Sigmoid colon (tissue), 7 donors: ENCODE data around the gene NGDN. TPM values are rescaled to one million over a fixed set of nuclear protein-coding genes. Genes with fewer than 3 reads are reported as not detected.
A peak's percentile ranks its signal among the peaks of the same experiment; 100 is the strongest.

ENCODE experiments used
- DNase-seq: peaks from one replicate; pipeline ENCODE4 v3.0.0-alpha.2; 2019
- H3K27ac ChIP-seq, 4 donors: fragments of 200-600 bp; sonication (generic); one replicate each; pipeline ENCODE4 v1.5.1; 2016 to 2019; ENCODE audit warnings: mild to moderate bottlenecking in 1 of 4
- H3K27me3 ChIP-seq, 3 donors: fragments of 200-600 bp; sonication (generic); one replicate each; pipeline ENCODE4 v1.5.1; 2019; ENCODE audit warnings: mild to moderate bottlenecking in 1 of 3
- H3K36me3 ChIP-seq, 4 donors: fragments of 200-600 bp; sonication (generic); one replicate each; pipeline ENCODE4 v1.5.1; 2016 to 2019
- H3K4me1 ChIP-seq, 4 donors: fragments of 200-600 bp; sonication (generic); one replicate each; pipeline ENCODE4 v1.5.1; 2017 to 2019
- H3K4me3 ChIP-seq, 4 donors: fragments of 200-600 bp; sonication (generic); one replicate each; pipeline ENCODE4 v1.5.1; 2017 to 2019; ENCODE audit warnings: mild to moderate bottlenecking in 2 of 4, moderate library complexity in 1 of 4
- H3K9me3 ChIP-seq, 4 donors: fragments of 200-600 bp in 3 of 4; sonication (generic) in 3 of 4; one replicate each; pipeline versions ENCODE4 v1.5.1 to v1.6.1; 2013 to 2019
- CTCF ChIP-seq, 4 experiments: fragments of 450-650 bp in 3 of 4; fragments of 200-600 bp in 1 of 4; IDR thresholded peaks; one replicate each; pipeline ENCODE4 v1.5.1; 2016 to 2019; ENCODE audit warnings: antibody characterized with exemption in 4 of 4, mild to moderate bottlenecking in 3 of 4, moderate library complexity in 2 of 4
- EP300 ChIP-seq, 4 donors: sonication (generic); formaldehyde crosslinking; IDR thresholded peaks; one replicate each; pipeline ENCODE4 v1.6.1; 2017; ENCODE audit warnings: antibody characterized with exemption in 4 of 4
- POLR2A ChIP-seq, 2 donors: fragments of 450-650 bp; IDR thresholded peaks; one replicate each; pipeline ENCODE4 v1.6.1; 2016; ENCODE audit warnings: antibody characterized with exemption in 2 of 2, mild to moderate bottlenecking in 2 of 2, moderate library complexity in 2 of 2
- POLR2AphosphoS5 ChIP-seq, 4 donors: sonication (generic); formaldehyde crosslinking; IDR thresholded peaks; one replicate each; pipeline ENCODE4 v1.6.1; 2017; ENCODE audit warnings: antibody characterized with exemption in 4 of 4
- WGBS, 2 donors: extraction: QIAGEN DNeasy Blood & Tissue Kit; methylation state at CpG; one replicate each; pipeline ENCODE4 v1.1.7; 2013; 5-methylcytosine and 5-hydroxymethylcytosine counted together
- intact Hi-C: fragments of 100-400 bp; cut with DNase I; formaldehyde crosslinking; loops from one replicate; pipeline ENCODE4 v1.15.1; 2023
- polyA plus RNA-seq, 3 donors: library from polyadenylated mRNA; stranded (reverse); fragments of 200-250 nt; gene quantifications; one replicate each; pipeline ENCODE4 v1.2.3, GENCODE V29; 2013
- total RNA-seq, 4 donors: library from RNA; depleted of rRNA; stranded (reverse); fragments of >200 nt; gene quantifications; one replicate each; pipeline ENCODE4 v1.1.0, GENCODE V29; 2016
- donor health status: healthy with polysubstance abuse.
- donor health status: Bipolar disorder and iron deficiency.
- donor health status: healthy.

NGDN gene
- total and polyA plus RNA-seq, 7 donors = 23.3 to 46.2 (median 39.6) TPM

DNA sequence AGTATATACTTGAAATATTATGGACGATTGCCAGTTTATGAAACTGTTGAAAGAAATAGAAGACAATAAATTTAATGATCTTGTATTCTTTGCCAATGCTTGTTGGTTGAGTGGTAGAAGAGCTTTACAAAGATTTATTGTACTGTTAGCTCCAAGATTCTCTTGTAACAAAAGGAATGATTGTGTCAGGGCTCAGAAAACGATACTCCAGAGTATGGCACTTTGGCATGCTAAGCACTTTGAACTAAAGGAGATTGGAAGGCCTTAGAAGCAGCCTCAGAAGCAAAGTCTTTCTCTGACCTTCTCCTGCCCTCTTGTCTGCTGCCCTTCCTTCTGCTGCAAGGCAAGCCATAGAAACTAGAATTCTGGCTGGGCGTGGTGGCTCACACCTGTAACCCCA lies 4.2 kb upstream of the NGDN start:
- DNase-seq = no peak
- no peaks in the 10 kb centered on the region for H3K9me3 ChIP-seq
- intact Hi-C loops = loop anchor here (5.0 kb wide), 1 partner anchor 138 kb away; no protein-coding TSS in a partner anchor
- H3K4me3 ChIP-seq = no peak overlapping the region
- no peak overlapping the region for H3K27ac ChIP-seq
- WGBS, 2 donors = 63 to 81% methylated on average over 3 of the region's 3 CpGs
- no peaks in the 10 kb centered on the region for H3K36me3 ChIP-seq
- TF ChIP-seq POLR2AphosphoS5 (IDR thresholded peaks at IDR 0.05) = no peak
- no peak for TF ChIP-seq CTCF (IDR thresholded peaks at IDR 0.05)
- no peak for TF ChIP-seq POLR2A (IDR thresholded peaks at IDR 0.05)
- TF ChIP-seq EP300 (IDR thresholded peaks at IDR 0.05) = no peak
- no peaks in the 10 kb centered on the region for H3K27me3 ChIP-seq
- peaks cover 0 to 5% (median 4%) of the 10 kb centered on the region in 4 donors for H3K4me1 ChIP-seq

GRCh38 chr14:23468704-23469126 lies 788 bp upstream of the NGDN start:
- no peak for DNase-seq
- H3K9me3 ChIP-seq = no peaks in the 10 kb centered on the region
- peak overlapping the region; percentile 82 to 89 (median 86) for H3K27ac ChIP-seq
- peaks cover 0 to 13% (median 7%) of the 10 kb centered on the region in 4 donors for H3K4me1 ChIP-seq
- no peaks in the 10 kb centered on the region for H3K27me3 ChIP-seq
- TF ChIP-seq POLR2A (IDR thresholded peaks at IDR 0.05) = no peak
- no peak for TF ChIP-seq POLR2AphosphoS5 (IDR thresholded peaks at IDR 0.05)
- no peak for TF ChIP-seq EP300 (IDR thresholded peaks at IDR 0.05)
- TF ChIP-seq CTCF (IDR thresholded peaks at IDR 0.05) = no peak
- 86 to 91% methylated on average over 15 of the region's 15 CpGs for WGBS, 2 donors
- intact Hi-C loops = loop anchor here (2.0 to 5.0 kb wide), 3 partner anchors 102 to 974 kb away; partner anchors contain the start of gene SDR39U1
- H3K4me3 ChIP-seq = peak overlapping the region; percentile 24 to 96 (median 69)
- peaks cover 0 to 30% (median 25%) of the 10 kb centered on the region in 4 donors for H3K36me3 ChIP-seq

- H3K27ac ChIP-seq = peak overlapping the region; percentile 82 to 89 (median 86)
- DNase-seq = no peak
- intact Hi-C loops = loop anchor here (2.0 to 5.0 kb wide), 3 partner anchors 103 to 973 kb away; partner anchors contain the start of gene SDR39U1
Observed at GRCh38 chr14:23469906-23470403, 452 bp downstream of the NGDN start.

DNA sequence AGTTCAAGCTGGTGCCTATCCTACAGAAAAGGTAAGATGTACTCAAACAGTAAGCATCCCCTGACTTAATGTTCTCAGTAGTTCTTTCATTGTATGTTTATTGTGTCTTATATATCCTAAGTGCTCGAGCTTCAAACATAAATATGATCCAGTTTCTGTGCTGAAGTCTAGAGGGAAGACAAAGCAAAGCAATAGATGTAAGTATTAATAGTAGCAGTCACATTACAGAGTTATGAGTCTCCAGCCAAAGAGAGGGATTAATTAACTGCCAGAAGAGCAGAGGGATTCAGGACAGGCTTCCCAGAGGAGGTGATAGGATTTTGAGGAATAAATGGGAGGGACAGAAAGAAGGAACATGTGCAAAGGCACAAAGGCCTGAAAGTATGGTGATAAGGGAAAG lies 1.4 kb downstream of the NGDN start:
- Histone ChIP-seq H3K9me3 (no peaks in the 10 kb centered on the region), H3K4me3 (no peak overlapping the region), H3K27me3 (no peaks in the 10 kb centered on the region), H3K36me3 (peaks cover 13 to 53% (median 43%) of the 10 kb centered on the region in 4 donors), H3K4me1 (peaks cover 0 to 13% (median 7%) of the 10 kb centered on the region in 4 donors), H3K27ac (no peak overlapping the region)
- WGBS, 2 donors = 88 to 91% methylated on average over 1 of the region's 1 CpG
- no peak for DNase-seq
- intact Hi-C loops = no loop called here
- TF ChIP-seq EP300 (IDR thresholded peaks at IDR 0.05) = no peak

More at GRCh38 chr14:23469906-23470403, 452 bp downstream of the NGDN start:
- peaks cover 0 to 13% (median 7%) of the 10 kb centered on the region in 4 donors for H3K4me1 ChIP-seq
- TF ChIP-seq POLR2AphosphoS5 (IDR thresholded peaks at IDR 0.05) = no peak
- no peak for TF ChIP-seq EP300 (IDR thresholded peaks at IDR 0.05)
- TF ChIP-seq CTCF (IDR thresholded peaks at IDR 0.05) = no peak
- TF ChIP-seq POLR2A (IDR thresholded peaks at IDR 0.05) = no peak
- H3K36me3 ChIP-seq = peaks cover 3 to 43% (median 33%) of the 10 kb centered on the region in 4 donors
- peak overlapping the region; percentile 66 to 96 (median 79) for H3K4me3 ChIP-seq
- H3K9me3 ChIP-seq = no peaks in the 10 kb centered on the region
- WGBS, 2 donors = 3% methylated on average over 11 of the region's 11 CpGs
- no peaks in the 10 kb centered on the region for H3K27me3 ChIP-seq

- Histone ChIP-seq H3K27me3 (no peaks in the 10 kb centered on the region), H3K4me1 (no peaks in the 10 kb centered on the region), H3K9me3 (no peaks in the 10 kb centered on the region), H3K4me3 (no peak overlapping the region), H3K36me3 (peaks cover 31 to 64% (median 43%) of the 10 kb centered on the region in 4 donors), H3K27ac (no peak overlapping the region)
- intact Hi-C loops = loop anchor here (1.0 kb wide), 1 partner anchor 84 kb away; no protein-coding TSS in a partner anchor
- 45 to 48% methylated on average over 5 of the region's 5 CpGs for WGBS, 2 donors
- DNase-seq = no peak
- peak in 3 of 4 experiments; percentile 67 to 68 (median 67) for TF ChIP-seq CTCF (IDR thresholded peaks at IDR 0.05)
- TF ChIP-seq EP300 (IDR thresholded peaks at IDR 0.05) = no peak
Observed at GRCh38 chr14:23478109-23478759, 8.7 kb downstream of the NGDN start.
